ENCODE measurements around the gene SASH3. TPM values are rescaled to one million over a fixed set of nuclear protein-coding genes. Genes with fewer than 3 reads are reported as not detected.
"Not testable (repeated sequence)": the region's sequence is repeated elsewhere in the genome, so short reads cannot be mapped to it uniquely, and the experiment has no call there.

The SASH3 gene
- total and polyA plus RNA-seq, 8 donors: 0.58 to 12.1 (median 3.5) TPM; not detected in 1

GRCh38 chrX:129741880-129742758 is 37.6 kb upstream of the SASH3 start:
- Histone ChIP-seq H3K27me3 (peaks cover 0 to 18% (median 0%) of the 10 kb centered on the region in 3 donors), H3K27ac (no peak overlapping the region), H3K36me3 (no peaks in the 10 kb centered on the region), H3K9me3 (no peaks in the 10 kb centered on the region), H3K4me1 (peaks cover 0 to 4% (median 0%) of the 10 kb centered on the region in 4 donors), H3K4me3 (no peak overlapping the region)
- peak in 1 of 2 donors; percentile 42 for DNase-seq
- 37 to 66% (median 57%) methylated on average over 13 to 18 of the region's 21 CpGs for WGBS, 5 donors
- intact Hi-C loops (cut with DNase I; ENCODE audit: low total_unique reads): no loop called here
- no peak for TF ChIP-seq POLR2A (IDR thresholded peaks at IDR 0.05)
- no peak for TF ChIP-seq POLR2AphosphoS5 (IDR thresholded peaks at IDR 0.05)
- TF ChIP-seq, protein P1, sequence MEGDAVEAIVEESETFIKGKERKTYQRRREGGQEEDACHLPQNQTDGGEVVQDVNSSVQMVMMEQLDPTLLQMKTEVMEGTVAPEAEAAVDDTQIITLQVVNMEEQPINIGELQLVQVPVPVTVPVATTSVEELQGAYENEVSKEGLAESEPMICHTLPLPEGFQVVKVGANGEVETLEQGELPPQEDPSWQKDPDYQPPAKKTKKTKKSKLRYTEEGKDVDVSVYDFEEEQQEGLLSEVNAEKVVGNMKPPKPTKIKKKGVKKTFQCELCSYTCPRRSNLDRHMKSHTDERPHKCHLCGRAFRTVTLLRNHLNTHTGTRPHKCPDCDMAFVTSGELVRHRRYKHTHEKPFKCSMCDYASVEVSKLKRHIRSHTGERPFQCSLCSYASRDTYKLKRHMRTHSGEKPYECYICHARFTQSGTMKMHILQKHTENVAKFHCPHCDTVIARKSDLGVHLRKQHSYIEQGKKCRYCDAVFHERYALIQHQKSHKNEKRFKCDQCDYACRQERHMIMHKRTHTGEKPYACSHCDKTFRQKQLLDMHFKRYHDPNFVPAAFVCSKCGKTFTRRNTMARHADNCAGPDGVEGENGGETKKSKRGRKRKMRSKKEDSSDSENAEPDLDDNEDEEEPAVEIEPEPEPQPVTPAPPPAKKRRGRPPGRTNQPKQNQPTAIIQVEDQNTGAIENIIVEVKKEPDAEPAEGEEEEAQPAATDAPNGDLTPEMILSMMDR (IDR thresholded peaks at IDR 0.05): no peak
- no peak for TF ChIP-seq EP300 (IDR thresholded peaks at IDR 0.05)

DNA sequence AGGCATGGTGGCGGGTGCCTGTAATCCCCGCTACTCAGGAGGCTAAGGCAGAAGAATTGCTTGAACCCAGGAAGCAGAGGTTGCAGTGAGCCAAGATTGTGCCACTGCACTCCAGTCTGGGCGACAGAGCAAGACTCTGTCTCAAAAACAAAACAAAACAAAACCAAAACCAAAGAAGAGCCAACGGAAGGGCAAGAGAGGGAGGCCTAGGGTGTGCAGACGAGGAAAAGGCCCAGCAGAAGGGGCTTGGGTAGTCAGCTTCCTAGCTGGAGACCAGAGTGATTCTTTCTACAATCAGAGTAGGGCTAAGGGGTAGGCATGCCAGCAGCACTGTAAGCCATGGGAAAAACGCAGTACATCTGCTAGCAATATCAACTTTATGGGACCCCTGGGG is 37.0 kb upstream of the SASH3 start:
- H3K9me3 ChIP-seq; H3K36me3 ChIP-seq; H3K4me3 ChIP-seq; H3K4me1 ChIP-seq; H3K27ac ChIP-seq; intact Hi-C loops (cut with DNase I; ENCODE audit: low total_unique reads); DNase-seq: not testable (repeated sequence)
- WGBS, 5 donors: 67 to 87% (median 75%) methylated on average over 6 of the region's 6 CpGs
- peaks cover 0 to 18% (median 0%) of the 10 kb centered on the region in 3 donors for H3K27me3 ChIP-seq

- no peaks in the 10 kb centered on the region for H3K36me3 ChIP-seq
- H3K27me3 ChIP-seq: peaks cover 0 to 18% (median 0%) of the 10 kb centered on the region in 3 donors
- 53 to 78% (median 72%) methylated on average over 4 of the region's 4 CpGs for WGBS, 5 donors
- H3K27ac ChIP-seq: no peak overlapping the region
- intact Hi-C loops (cut with DNase I; ENCODE audit: low total_unique reads): no loop called here
- H3K9me3 ChIP-seq: no peaks in the 10 kb centered on the region
- DNase-seq: no peak
- H3K4me1 ChIP-seq: peaks cover 0 to 4% (median 0%) of the 10 kb centered on the region in 4 donors
- no peak overlapping the region for H3K4me3 ChIP-seq
- TF ChIP-seq POLR2A (IDR thresholded peaks at IDR 0.05): no peak
- no peak for TF ChIP-seq POLR2AphosphoS5 (IDR thresholded peaks at IDR 0.05)
These were observed 35.9 kb upstream of the SASH3 start for GRCh38 chrX:129743821-129744220.

DNA sequence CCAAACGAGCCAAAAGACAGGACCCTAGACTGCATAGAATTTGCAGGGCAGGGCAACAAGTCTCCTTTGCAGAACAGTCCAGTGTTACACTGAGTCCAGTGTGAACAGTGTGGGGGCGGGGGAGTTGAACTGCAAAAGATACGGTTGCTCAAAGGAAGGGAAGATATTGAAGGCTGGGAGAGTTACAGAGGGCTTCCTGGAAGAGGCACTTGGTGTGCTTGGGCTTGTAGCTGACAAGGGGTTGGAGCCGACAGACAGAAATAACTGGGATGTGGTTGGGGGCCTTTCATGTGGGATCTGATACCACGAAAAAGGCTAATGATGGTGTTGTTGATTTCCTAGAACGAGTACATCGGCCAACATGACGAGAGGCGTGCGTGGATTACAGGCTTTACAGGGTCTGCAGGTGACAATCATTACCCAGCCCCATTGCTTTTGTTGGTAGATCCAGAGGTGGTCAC is 34.9 kb upstream of the SASH3 start:
- Histone ChIP-seq H3K4me3 (no peak overlapping the region), H3K36me3 (no peaks in the 10 kb centered on the region), H3K27ac (no peak overlapping the region), H3K27me3 (peaks cover 0 to 14% (median 0%) of the 10 kb centered on the region in 3 donors), H3K9me3 (no peaks in the 10 kb centered on the region), H3K4me1 (no peaks in the 10 kb centered on the region)
- no peak for TF ChIP-seq POLR2A (IDR thresholded peaks at IDR 0.05)
- TF ChIP-seq EP300 (IDR thresholded peaks at IDR 0.05): no peak
- TF ChIP-seq POLR2AphosphoS5 (IDR thresholded peaks at IDR 0.05): no peak
- TF ChIP-seq, protein P1 (IDR thresholded peaks at IDR 0.05): no peak
- WGBS, 5 donors: 72 to 83% (median 82%) methylated on average over 10 of the region's 10 CpGs
- no peak for DNase-seq
- intact Hi-C loops (cut with DNase I; ENCODE audit: low total_unique reads): no loop called here

- no peak for DNase-seq
- Histone ChIP-seq H3K27me3 (peaks cover 0 to 14% (median 0%) of the 10 kb centered on the region in 3 donors), H3K4me3 (no peak overlapping the region), H3K36me3 (no peaks in the 10 kb centered on the region), H3K9me3 (no peaks in the 10 kb centered on the region), H3K4me1 (no peaks in the 10 kb centered on the region), H3K27ac (no peak overlapping the region)
- intact Hi-C loops (cut with DNase I; ENCODE audit: low total_unique reads): no loop called here
- no peak for TF ChIP-seq POLR2AphosphoS5 (IDR thresholded peaks at IDR 0.05)
- no peak for TF ChIP-seq EP300 (IDR thresholded peaks at IDR 0.05)
- TF ChIP-seq POLR2A (IDR thresholded peaks at IDR 0.05): no peak
- TF ChIP-seq, protein P1 (IDR thresholded peaks at IDR 0.05): no peak
- WGBS, 5 donors: 76 to 88% (median 85%) methylated on average over 7 of the region's 7 CpGs
These were observed 32.9 kb upstream of the SASH3 start for GRCh38 chrX:129746557-129747470.

Data from stomach (tissue), 9 donors.